ENCODE results near the gene SPHK2.
A peak's percentile ranks its signal among the peaks of the same experiment; 100 is the strongest.

Gene SPHK2

GRCh38 chr19:48606463-48607358, 12.6 kb upstream of the SPHK2 start, which contains the start of gene SPACA4:
Gene SPACA4 (plus strand): TSS chr19:48606742. CDS start chr19:48606979, 237 bp downstream.
- DNase-seq (ENCODE audit: low spot score): no peak

- DNase-seq (ENCODE audit: low spot score): no peak
Measured at GRCh38 chr19:48607359-48607755, 11.9 kb upstream of the SPHK2 start.

- peak; percentile 71 for DNase-seq (ENCODE audit: low spot score)
Measured at GRCh38 chr19:48608798-48609263, 10.5 kb upstream of the SPHK2 start.

- DNase-seq (ENCODE audit: low spot score): no peak
Measured at GRCh38 chr19:48609571-48610108, 9.7 kb upstream of the SPHK2 start.

GRCh38 chr19:48611872-48612271, 7.4 kb upstream of the SPHK2 start:
- DNase-seq (ENCODE audit: low spot score): no peak

GRCh38 chr19:48613024-48613851, 6.1 kb upstream of the SPHK2 start:
- no peak for DNase-seq (ENCODE audit: low spot score)

GRCh38 chr19:48613852-48614435, 5.4 kb upstream of the SPHK2 start:
- no peak for DNase-seq (ENCODE audit: low spot score)

- no peak for DNase-seq (ENCODE audit: low spot score)
Measured at GRCh38 chr19:48614436-48615230, 4.7 kb upstream of the SPHK2 start, which contains the start of gene FAM83E. Gene FAM83E (minus strand): TSS chr19:48615076. CDS start chr19:48613372, 1,704 bp downstream.

- DNase-seq (ENCODE audit: low spot score): no peak
Measured at GRCh38 chr19:48615231-48616040, 3.9 kb upstream of the SPHK2 start.

- no peak for DNase-seq (ENCODE audit: low spot score)
Measured at GRCh38 chr19:48616041-48616436, 3.3 kb upstream of the SPHK2 start.

- no peak for DNase-seq (ENCODE audit: low spot score)
Measured at GRCh38 chr19:48616491-48617056, 2.7 kb upstream of the SPHK2 start.

- no peak for DNase-seq (ENCODE audit: low spot score)
Measured at GRCh38 chr19:48617146-48617937, 2.0 kb upstream of the SPHK2 start.

GRCh38 chr19:48618278-48618915, 909 bp upstream of the SPHK2 start:
- no peak for DNase-seq (ENCODE audit: low spot score)

- DNase-seq (ENCODE audit: low spot score): no peak
Measured at GRCh38 chr19:48619692-48620585, 633 bp downstream of the SPHK2 start.

- no peak for DNase-seq (ENCODE audit: low spot score)
Measured at GRCh38 chr19:48623556-48624066, 4.3 kb downstream of the SPHK2 start.

GRCh38 chr19:48624067-48624594, 4.8 kb downstream of the SPHK2 start:
- DNase-seq (ENCODE audit: low spot score): peak; percentile 97

Data from CD4-positive, alpha-beta T cell treated with Interleukin-2 at 100 ng/mL for 4 hours (primary cell).